Naive thymus-derived CD8-positive, alpha-beta T cell (primary cell): ENCODE results near the gene AHNAK. TPM values are rescaled to one million over a fixed set of nuclear protein-coding genes. Genes with fewer than 3 reads are reported as not detected.
"Not testable (repeated sequence)": the region's sequence is repeated elsewhere in the genome, so short reads cannot be mapped to it uniquely, and the experiment has no call there.

Source experiments
- ATAC-seq, 2 donors: fragments of 150-1000 bp; cut with Tn5 transposase in 1 of 2; sonication (Bioruptor Pico), chemical (Tn5 transposase) in 1 of 2; 1 replicate in 1 of 2; 2 replicates in 1 of 2; pipeline ENCODE4 v1.10.0; 2021; ENCODE audit warnings: mild to moderate bottlenecking in 2 of 2, moderate library complexity in 2 of 2
- POLR2A ChIA-PET: fragments of 350-600 bp; sonication (Branson Sonifier 250); formaldehyde crosslinking; loops from one replicate; lab custom pipeline; 2021; ENCODE audit warnings: antibody characterized with exemption; lab: Charles Lee
- DNase-seq, 10 donors: peaks; one replicate each; pipeline versions ENCODE4 v3.0.0 to v3.0.0-alpha.2; 2020 to 2022
- H3K27ac Mint-ChIP-seq, 10 donors: one replicate each; pipeline ENCODE4 v1.8.0; 2020 to 2022; ENCODE audit warnings: mild to moderate bottlenecking in 10 of 10, mixed read lengths in 10 of 10, moderate library complexity in 4 of 10, inconsistent platforms in 1 of 10
- H3K27me3 Mint-ChIP-seq, 5 donors: one replicate each; pipeline ENCODE4 v1.8.0; 2021 to 2022; ENCODE audit warnings: mixed read lengths in 5 of 5
- H3K36me3 Mint-ChIP-seq, 3 donors: one replicate each; pipeline ENCODE4 v1.8.0; 2020 to 2022; ENCODE audit warnings: mixed read lengths in 3 of 3, mild to moderate bottlenecking in 2 of 3, inconsistent platforms in 1 of 3
- H3K4me1 Mint-ChIP-seq, 4 donors: one replicate each; pipeline ENCODE4 v1.8.0; 2021 to 2022; ENCODE audit warnings: mixed read lengths in 4 of 4
- H3K4me3 Mint-ChIP-seq, 10 donors: one replicate each; pipeline ENCODE4 v1.8.0; 2020 to 2022; ENCODE audit warnings: mild to moderate bottlenecking in 10 of 10, mixed read lengths in 10 of 10, moderate library complexity in 6 of 10, inconsistent platforms in 1 of 10
- H3K9me3 Mint-ChIP-seq, 9 donors: one replicate each; pipeline ENCODE4 v1.8.0; 2020 to 2022; ENCODE audit warnings: mixed read lengths in 9 of 9, mild to moderate bottlenecking in 3 of 9, inconsistent platforms in 1 of 9, moderate library complexity in 1 of 9
- polyA plus RNA-seq, 3 donors: library from polyadenylated mRNA; unstranded; fragments of 300-500 nt; fragmentation: Illumina TruSeq; gene quantifications; one replicate each; pipeline ENCODE4 v1.2.3, GENCODE V29; 2021
- total RNA-seq, 8 experiments: library from RNA in 2 of 8; stranded (reverse) in 2 of 8; gene quantifications; one replicate each; pipeline ENCODE4 v1.2.3 and lab custom pipeline; 2021 to 2026

AHNAK gene
- total and polyA plus RNA-seq, 5 experiments from 2014 or later: 7.7 to 231 (median 19.8) TPM

DNA sequence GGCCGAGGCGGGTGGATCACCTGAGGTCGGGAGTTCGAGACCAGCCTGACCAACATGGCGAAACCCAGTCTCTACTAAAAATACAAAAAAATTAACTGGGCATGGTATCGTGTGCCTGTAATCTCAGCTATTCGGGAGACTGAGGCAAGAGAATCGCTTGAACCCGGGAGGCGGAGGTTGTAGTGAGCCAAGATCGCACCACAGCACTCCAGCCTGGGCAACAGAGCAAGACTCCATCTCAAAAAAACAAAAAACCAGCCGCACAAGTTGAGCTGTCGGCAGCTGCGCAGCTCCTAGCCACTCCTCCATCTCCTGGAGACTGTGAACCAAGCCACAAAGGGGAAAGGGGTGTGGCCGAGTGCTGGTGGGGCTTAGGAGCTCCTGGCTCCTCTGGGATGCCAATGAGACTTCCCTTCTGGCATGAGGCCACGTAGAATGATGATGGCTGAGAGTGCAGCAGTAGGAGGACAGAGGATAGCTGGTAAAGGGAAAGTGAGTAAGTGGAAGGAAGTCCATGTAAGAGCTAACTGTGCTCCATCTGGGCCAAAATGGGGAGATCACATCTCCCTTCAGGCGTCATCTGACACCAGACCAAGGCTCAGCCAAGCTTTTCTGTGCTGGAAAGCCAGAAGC, 47.2 kb downstream of the AHNAK start:
- H3K4me3 Mint-ChIP-seq, H3K9me3 Mint-ChIP-seq, H3K36me3 Mint-ChIP-seq, POLR2A ChIA-PET, ATAC-seq, DNase-seq, H3K27ac Mint-ChIP-seq: not testable (repeated sequence)
- Mint-ChIP-seq H3K4me1 (peaks cover 0 to 16% (median 2%) of the 10 kb centered on the region in 4 donors), H3K27me3 (peaks cover 3 to 18% (median 11%) of the 10 kb centered on the region in 5 donors)

DNA sequence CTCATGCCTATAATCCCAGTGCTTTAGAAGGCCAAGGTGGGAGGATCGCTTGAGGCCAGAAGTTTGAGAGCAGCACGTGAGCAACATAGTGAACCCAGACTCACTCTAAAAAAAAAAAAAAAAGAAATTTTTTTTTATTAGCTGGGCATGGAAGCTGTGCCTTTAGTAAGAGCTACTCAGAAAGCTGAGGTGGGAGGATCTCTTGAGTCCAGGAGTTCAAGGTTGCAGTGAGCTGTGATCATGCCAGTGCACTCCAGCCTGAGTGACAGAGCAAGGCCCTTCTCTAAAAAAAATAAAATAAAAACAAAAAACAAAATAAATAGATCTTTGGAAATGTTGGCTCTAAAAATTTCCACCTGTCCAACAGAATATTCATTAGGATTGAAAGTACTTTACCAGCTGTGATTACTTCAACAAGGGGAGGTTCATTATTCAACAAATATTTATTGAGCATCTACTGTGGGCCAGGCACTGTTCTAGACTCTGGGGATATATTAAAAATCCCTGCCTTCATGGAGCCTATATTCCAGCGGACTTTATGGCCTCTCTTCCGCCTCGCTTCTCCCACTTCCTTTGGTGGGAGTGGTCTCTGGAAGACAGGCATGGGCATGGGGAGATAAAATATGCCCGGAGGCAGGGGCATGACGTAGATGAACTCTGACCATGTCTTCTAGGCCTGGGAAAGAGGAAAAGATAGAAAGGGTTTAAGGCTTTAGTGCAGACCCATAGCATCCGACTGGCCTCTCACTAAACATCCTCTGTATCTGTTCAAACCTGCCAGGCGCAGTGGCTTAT, 47.9 kb downstream of the AHNAK start:
- no peak overlapping the region for H3K27ac Mint-ChIP-seq
- no peak for DNase-seq

DNA sequence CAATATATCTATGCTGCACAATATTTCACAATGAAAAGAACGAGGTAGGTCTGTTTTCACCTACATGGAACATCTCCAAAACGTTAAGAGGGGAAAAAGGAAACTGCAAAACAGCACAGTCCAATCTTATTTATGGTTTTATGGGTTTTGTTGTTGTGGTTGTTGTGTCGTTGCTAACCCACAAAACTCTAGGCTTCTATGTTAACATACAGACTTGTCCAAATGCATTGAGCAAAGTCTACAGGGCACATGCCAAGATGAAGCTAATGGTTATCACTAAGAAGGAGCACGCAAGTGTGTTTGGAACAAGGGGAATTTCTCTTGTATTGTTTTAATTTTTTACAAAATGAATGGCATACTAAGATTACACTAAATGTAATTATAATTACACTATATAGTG, 48.6 kb downstream of the AHNAK start:
- Mint-ChIP-seq H3K4me1 (peaks cover 0 to 16% (median 2%) of the 10 kb centered on the region in 4 donors), H3K27ac (no peak overlapping the region), H3K9me3 (no peaks in the 10 kb centered on the region), H3K36me3 (no peaks in the 10 kb centered on the region), H3K4me3 (no peak overlapping the region), H3K27me3 (peaks cover 3 to 16% (median 11%) of the 10 kb centered on the region in 5 donors)
- no peak for DNase-seq
- ATAC-seq: no peak
- POLR2A ChIA-PET: interaction anchor here (0.7 to 1.1 kb wide), 3 partner anchors 32 to 62 kb away, joined by 3 to 4 read pairs (median 3); no protein-coding TSS in a partner anchor

More for the DNA sequence above, 47.9 kb downstream of the AHNAK start:
- no peak overlapping the region for H3K4me3 Mint-ChIP-seq
- no peaks in the 10 kb centered on the region for H3K36me3 Mint-ChIP-seq
- POLR2A ChIA-PET: interaction anchor here (0.7 kb wide), 1 partner anchor 48 kb away, joined by 4 read pairs; no protein-coding TSS in a partner anchor
- ATAC-seq: no peak
- H3K27me3 Mint-ChIP-seq: peaks cover 3 to 16% (median 11%) of the 10 kb centered on the region in 5 donors
- peaks cover 0 to 16% (median 2%) of the 10 kb centered on the region in 4 donors for H3K4me1 Mint-ChIP-seq
- H3K9me3 Mint-ChIP-seq: no peaks in the 10 kb centered on the region

DNA sequence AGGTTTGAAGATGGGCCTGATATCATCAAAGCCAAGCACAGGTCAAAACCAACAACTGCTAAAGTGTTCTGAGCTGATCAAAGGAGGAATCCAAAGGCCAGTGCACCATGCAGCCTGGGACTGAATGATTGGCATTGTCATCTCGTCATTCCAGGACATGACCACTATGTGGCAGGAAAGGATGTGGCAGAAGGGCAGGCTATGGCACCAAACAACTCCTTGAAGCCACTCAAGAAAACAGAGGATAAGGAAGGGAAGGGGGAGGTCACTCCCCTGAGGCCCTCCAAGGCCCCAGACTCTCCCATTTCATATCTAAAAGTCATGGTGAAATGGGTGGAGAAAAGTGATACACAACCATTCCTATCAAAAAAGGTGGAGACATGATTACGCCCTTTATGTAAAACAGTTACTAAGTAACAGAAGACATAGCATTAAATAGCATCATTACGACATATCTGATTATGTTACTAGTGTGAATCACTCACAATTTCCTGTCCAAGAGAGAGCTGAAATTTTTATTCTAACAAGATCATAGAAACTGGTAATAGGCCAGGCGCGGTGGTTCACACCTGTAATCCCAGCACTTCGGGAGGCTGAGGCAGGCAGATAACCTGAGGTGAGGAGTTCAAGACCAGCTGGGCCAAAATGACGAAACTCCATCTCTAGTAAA, 49.3 kb downstream of the AHNAK start:
- Mint-ChIP-seq H3K4me3 (no peak overlapping the region), H3K9me3 (no peaks in the 10 kb centered on the region), H3K4me1 (peaks cover 0 to 10% (median 1%) of the 10 kb centered on the region in 4 donors), H3K27ac (peak overlapping the region in 2 of 10 donors; percentile 3 to 14), H3K36me3 (no peaks in the 10 kb centered on the region), H3K27me3 (peaks cover 0 to 9% (median 7%) of the 10 kb centered on the region in 5 donors)
- DNase-seq (peak in 2 of 10 donors; percentile 8 to 9), ATAC-seq (peak; percentile 20 to 52)
- POLR2A ChIA-PET: interaction anchor here (0.6 to 1.1 kb wide), 3 partner anchors 33 to 200 kb away, joined by 3 to 4 read pairs (median 3); no protein-coding TSS in a partner anchor

DNA sequence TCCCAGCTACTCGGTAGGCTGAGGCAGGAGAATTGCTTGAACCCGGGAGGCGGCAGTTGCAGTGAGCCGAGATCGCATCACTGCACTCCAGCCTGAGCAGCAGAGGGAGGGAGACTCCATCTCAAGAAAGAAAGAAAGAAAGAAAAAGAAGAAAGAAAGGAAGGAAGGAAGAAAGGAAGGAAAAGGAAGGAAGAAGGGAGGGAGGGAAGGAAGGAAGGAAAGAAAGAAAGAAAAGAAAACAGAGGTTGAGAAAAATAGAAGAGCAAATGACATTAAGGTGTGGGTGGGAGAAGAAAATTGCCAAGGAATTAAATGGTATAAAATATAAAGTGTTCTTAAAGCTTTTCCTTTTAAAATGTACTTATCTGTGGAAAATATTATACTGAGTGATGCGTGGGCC, 49.9 kb downstream of the AHNAK start:
- DNase-seq (no peak), ATAC-seq (no peak)
- H3K4me1 Mint-ChIP-seq: peaks cover 0 to 5% (median 1%) of the 10 kb centered on the region in 4 donors
- H3K36me3 Mint-ChIP-seq: no peaks in the 10 kb centered on the region
- H3K4me3 Mint-ChIP-seq: no peak overlapping the region
- POLR2A ChIA-PET: interaction anchor here (0.6 to 1.1 kb wide), 2 partner anchors 63 to 200 kb away, joined by 3 to 4 read pairs; no protein-coding TSS in a partner anchor
- peak overlapping the region in 3 of 10 donors; percentile 34 to 76 (median 75) for H3K27ac Mint-ChIP-seq
- H3K27me3 Mint-ChIP-seq: peaks cover 0 to 7% (median 3%) of the 10 kb centered on the region in 5 donors
- no peaks in the 10 kb centered on the region for H3K9me3 Mint-ChIP-seq

DNA sequence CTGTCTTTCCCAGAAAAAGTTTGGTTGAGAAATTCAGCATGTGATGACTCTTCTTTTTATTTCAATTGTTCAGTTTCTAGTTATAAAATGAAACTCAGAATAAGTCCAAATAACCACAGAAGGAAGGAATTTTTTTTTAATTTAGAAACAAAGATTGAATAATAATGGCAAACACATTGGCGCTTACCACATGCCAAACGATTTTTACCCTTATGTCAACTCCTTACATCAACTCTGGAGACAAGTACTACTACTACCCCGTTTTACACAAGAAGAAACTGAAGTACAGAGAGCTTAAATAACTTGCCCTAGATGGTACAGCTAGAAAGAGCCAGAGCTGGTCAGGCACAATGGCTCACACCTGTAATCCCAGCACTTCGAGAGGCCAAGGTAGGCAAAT, 52.4 kb downstream of the AHNAK start:
- DNase-seq: no peak
- POLR2A ChIA-PET: interaction anchor here (1.0 kb wide), 1 partner anchor 238 kb away, joined by 6 read pairs; no protein-coding TSS in a partner anchor

DNA sequence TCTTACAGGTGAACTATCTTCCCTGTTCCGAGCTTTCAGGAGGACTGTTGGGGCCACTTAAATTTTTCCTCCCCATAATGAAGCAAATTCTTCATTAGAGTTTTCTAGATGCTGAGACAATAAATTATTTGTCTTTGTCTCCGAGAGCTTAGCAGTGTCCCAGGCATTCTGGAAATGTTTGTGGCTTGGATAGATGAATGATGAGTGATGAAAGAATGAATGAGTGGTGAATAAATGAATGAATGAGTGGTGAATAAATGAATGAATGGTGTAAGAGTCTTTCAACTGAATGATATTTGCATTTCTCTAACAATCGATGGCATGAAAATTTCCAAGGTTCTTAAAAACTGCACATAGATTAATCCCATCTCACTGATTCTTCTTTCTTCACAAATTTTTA, 52.8 kb downstream of the AHNAK start:
- Mint-ChIP-seq H3K4me1 (no peaks in the 10 kb centered on the region), H3K4me3 (no peak overlapping the region), H3K9me3 (no peaks in the 10 kb centered on the region), H3K27me3 (peaks cover 0 to 11% (median 3%) of the 10 kb centered on the region in 5 donors), H3K27ac (no peak overlapping the region), H3K36me3 (no peaks in the 10 kb centered on the region)
- ATAC-seq (no peak), DNase-seq (no peak)
- POLR2A ChIA-PET: interaction anchor here (1.0 kb wide), 1 partner anchor 239 kb away, joined by 6 read pairs; no protein-coding TSS in a partner anchor

More for the DNA sequence above, 52.4 kb downstream of the AHNAK start:
- no peaks in the 10 kb centered on the region for H3K9me3 Mint-ChIP-seq
- no peaks in the 10 kb centered on the region for H3K4me1 Mint-ChIP-seq
- H3K27ac Mint-ChIP-seq: no peak overlapping the region
- peaks cover 0 to 11% (median 3%) of the 10 kb centered on the region in 5 donors for H3K27me3 Mint-ChIP-seq
- H3K36me3 Mint-ChIP-seq: no peaks in the 10 kb centered on the region
- no peak overlapping the region for H3K4me3 Mint-ChIP-seq
- ATAC-seq: no peak

DNA sequence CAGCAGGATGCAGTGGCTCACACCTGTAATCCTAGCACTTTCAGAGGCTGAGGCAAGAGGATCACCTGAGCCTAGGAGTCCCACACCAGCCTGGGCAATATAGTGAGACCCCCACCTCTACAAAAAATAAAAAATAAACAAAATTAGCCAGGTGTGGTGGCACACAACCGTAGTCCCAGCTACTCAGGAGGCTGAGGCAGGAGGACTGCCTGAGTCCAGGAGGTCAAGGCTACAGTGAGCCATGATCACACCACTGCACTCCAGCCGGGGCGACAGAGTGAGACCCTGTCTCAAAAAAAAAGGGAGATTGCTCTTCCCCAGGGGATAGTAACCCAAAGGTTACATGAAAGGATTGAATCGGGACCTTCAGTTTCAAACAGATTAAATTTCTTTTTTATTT, 54.0 kb downstream of the AHNAK start:
- no peak for DNase-seq
- no peaks in the 10 kb centered on the region for H3K9me3 Mint-ChIP-seq
- no peak overlapping the region for H3K4me3 Mint-ChIP-seq
- ATAC-seq: no peak
- no peaks in the 10 kb centered on the region for H3K36me3 Mint-ChIP-seq
- POLR2A ChIA-PET: interaction anchor here (0.7 kb wide), 1 partner anchor 441 kb away, joined by 4 read pairs; no protein-coding TSS in a partner anchor
- no peak overlapping the region for H3K27ac Mint-ChIP-seq
- peaks cover 2 to 11% (median 3%) of the 10 kb centered on the region in 5 donors for H3K27me3 Mint-ChIP-seq
- peaks cover 0 to 6% (median 4%) of the 10 kb centered on the region in 4 donors for H3K4me1 Mint-ChIP-seq

DNA sequence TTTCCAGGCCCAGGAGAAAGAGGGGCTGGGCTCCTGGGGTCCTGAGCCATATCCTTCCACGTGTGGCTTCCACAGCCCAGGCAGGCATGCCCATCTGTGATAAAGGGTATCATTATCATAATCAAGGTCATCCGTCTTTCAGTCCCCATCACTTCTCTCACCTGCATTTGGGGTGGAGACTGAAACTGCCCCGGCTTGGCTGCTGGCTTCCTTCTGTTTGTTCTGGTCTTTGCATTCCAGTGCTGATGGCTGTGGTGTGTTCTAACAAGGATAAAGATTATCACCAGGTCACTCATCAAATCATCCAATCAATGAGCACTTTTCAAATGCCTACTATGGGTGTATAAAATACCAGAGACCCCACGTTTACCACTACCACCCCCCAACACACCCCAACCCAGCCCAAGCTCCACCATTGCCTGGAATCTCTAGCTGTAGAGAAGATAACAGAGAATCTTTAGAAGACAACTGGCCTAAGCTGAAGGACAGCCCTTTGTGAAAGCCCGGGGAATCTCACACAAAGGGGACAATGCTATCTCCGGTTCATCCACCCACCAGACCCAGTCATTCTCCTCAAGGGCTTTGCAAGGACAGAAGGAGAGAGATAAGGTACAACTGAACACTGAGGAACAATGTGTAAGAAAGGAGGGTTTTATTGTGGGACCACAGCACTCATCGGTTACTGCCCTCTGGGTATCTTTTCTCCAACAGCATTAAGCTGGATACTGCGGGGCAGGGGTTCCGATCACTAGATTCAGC, 54.9 kb downstream of the AHNAK start:
- DNase-seq: no peak
- POLR2A ChIA-PET: no interaction called here
- H3K4me3 Mint-ChIP-seq: no peak overlapping the region

DNA sequence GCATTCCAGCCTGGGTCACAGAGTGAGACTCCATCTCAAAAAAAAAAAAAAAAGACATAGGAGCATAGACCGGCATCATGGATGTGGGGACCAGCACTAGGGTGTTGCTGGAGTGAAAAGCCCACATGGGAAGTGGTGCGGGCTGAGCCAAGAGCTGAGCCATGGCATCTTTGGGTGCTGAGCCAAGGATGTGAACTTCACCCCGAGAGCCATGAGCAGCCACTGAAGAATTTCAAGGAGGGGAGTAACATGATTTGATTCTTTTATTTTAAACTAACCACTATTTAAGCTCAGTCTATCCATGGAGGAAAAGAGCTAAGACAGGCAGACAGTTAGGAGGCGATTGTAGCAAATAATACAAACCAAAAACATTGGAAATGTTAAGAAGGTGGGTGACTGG, 57.4 kb downstream of the AHNAK start:
- Mint-ChIP-seq H3K27ac (peak overlapping the region in 2 of 10 donors; percentile 43 to 77), H3K27me3 (peaks cover 2 to 11% (median 3%) of the 10 kb centered on the region in 5 donors), H3K36me3 (no peaks in the 10 kb centered on the region), H3K4me1 (peaks cover 2 to 9% (median 6%) of the 10 kb centered on the region in 4 donors), H3K4me3 (no peak overlapping the region), H3K9me3 (no peaks in the 10 kb centered on the region)
- POLR2A ChIA-PET: no interaction called here
- DNase-seq (no peak), ATAC-seq (no peak)

More for the DNA sequence above, 54.9 kb downstream of the AHNAK start:
- Mint-ChIP-seq H3K9me3 (no peaks in the 10 kb centered on the region), H3K27ac (peak overlapping the region in 2 of 10 donors; percentile 52 to 57), H3K27me3 (peaks cover 2 to 11% (median 3%) of the 10 kb centered on the region in 5 donors), H3K36me3 (no peaks in the 10 kb centered on the region), H3K4me1 (peaks cover 2 to 9% (median 6%) of the 10 kb centered on the region in 4 donors)
- ATAC-seq: no peak

DNA sequence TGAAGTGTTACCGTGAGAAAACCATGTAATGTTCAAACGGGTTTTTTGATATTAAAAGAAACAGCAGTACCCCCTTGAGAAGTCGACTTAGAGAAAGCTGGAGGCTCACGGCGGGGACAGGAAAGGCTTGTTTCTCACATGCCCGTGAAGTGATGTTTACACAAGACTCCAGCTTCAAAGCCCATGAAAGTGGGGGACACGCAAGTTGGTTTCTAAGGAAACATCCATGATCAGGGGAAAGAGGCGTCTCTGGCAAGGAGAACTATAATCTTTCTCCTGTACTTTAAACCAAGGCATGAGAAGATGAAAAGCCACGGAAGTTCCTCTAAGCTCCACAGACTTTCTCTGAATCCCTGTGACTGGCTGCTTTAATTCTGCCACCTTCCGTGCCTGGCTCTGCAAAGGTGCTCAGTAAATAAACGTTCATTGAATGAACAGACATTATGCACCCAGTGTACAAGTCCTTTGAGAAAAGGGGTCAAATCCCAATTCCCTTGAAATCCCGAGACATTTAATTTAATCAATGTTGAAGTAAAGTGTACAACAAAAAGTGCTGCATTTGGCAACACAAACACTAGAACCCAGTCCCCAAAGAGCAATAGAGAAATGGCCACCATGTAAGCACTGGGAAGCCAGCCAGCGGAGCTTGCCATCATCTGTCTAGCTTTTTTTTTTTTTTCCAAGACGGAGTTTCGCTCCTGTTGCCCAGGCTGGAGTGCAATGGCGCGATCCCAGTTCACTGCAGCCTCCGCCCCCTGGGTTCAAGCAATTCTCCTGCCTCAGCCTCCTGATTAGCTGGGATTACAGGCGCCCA, 58.7 kb downstream of the AHNAK start:
- Mint-ChIP-seq H3K27ac (peak overlapping the region in 4 of 10 donors; percentile 29 to 65 (median 46)), H3K27me3 (peaks cover 2 to 11% (median 3%) of the 10 kb centered on the region in 5 donors), H3K4me1 (peaks cover 2 to 9% (median 6%) of the 10 kb centered on the region in 4 donors), H3K9me3 (no peaks in the 10 kb centered on the region), H3K36me3 (no peaks in the 10 kb centered on the region), H3K4me3 (no peak overlapping the region)
- ATAC-seq: no peak
- POLR2A ChIA-PET: interaction anchor here (1.2 kb wide), 1 partner anchor 63 kb away, joined by 6 read pairs; no protein-coding TSS in a partner anchor
- no peak for DNase-seq
